Thyroid gland (tissue), 4 donors: ENCODE results near the gene TMEM183A. TPM values are rescaled to one million over a fixed set of nuclear protein-coding genes. Genes with fewer than 3 reads are reported as not detected.

Experiments
- DNase-seq, 2 donors: peaks; one replicate each; pipeline ENCODE4 v3.0.0-alpha.2; 2019
- H3K27ac ChIP-seq, 3 donors: fragments of 200-600 bp; sonication (generic); 1 replicate in 2 of 3; 2 replicates in 1 of 3; pipeline ENCODE4 v1.5.1; 2016 to 2019; ENCODE audit warnings: mild to moderate bottlenecking in 1 of 3, moderate library complexity in 1 of 3
- H3K27me3 ChIP-seq: fragments of 200-600 bp; sonication (generic); one replicate; pipeline ENCODE4 v1.5.1; 2019
- H3K36me3 ChIP-seq, 2 donors: fragments of 200-600 bp; sonication (generic); one replicate each; pipeline ENCODE4 v1.5.1; 2016 to 2019
- H3K4me1 ChIP-seq, 2 donors: fragments of 200-600 bp; sonication (generic); one replicate each; pipeline ENCODE4 v1.5.1; 2017 to 2019
- H3K4me3 ChIP-seq, 3 donors: fragments of 200-600 bp; sonication (generic); replicated peaks in 1 of 3; 1 replicate in 2 of 3; 2 replicates in 1 of 3; pipeline ENCODE4 v1.5.1; 2016; ENCODE audit warnings: mild to moderate bottlenecking in 1 of 3
- H3K9me3 ChIP-seq: fragments of 200-600 bp; sonication (generic); one replicate; pipeline ENCODE4 v1.5.1; 2017
- CTCF ChIP-seq, 6 experiments: fragments of 200-600 bp in 3 of 6; fragments of 450-650 bp in 3 of 6; sonication (generic) in 3 of 6; IDR thresholded peaks; one replicate each; pipeline ENCODE4 v1.5.1; 2016 to 2019; ENCODE audit warnings: antibody characterized with exemption in 6 of 6, mild to moderate bottlenecking in 2 of 6, inconsistent platforms in 1 of 6, moderate library complexity in 1 of 6
- POLR2A ChIP-seq, 2 donors: fragments of 450-650 bp; IDR thresholded peaks; one replicate each; pipeline ENCODE4 v1.6.1; 2017; ENCODE audit warnings: antibody characterized with exemption in 2 of 2, mild to moderate bottlenecking in 2 of 2, moderate library complexity in 1 of 2
- WGBS, 2 donors: methylation state at CpG; one replicate each; pipeline ENCODE4 v1.1.5; 2017; 5-methylcytosine and 5-hydroxymethylcytosine counted together
- intact Hi-C: fragments of 100-400 bp; cut with DNase I; formaldehyde crosslinking; loops from one replicate; pipeline ENCODE4 v1.15.1; 2023
- total RNA-seq, 4 donors: library from RNA; depleted of rRNA; stranded (reverse); fragments of >200 nt; gene quantifications; one replicate each; pipeline ENCODE4 v1.2.3, GENCODE V29; 2016

TMEM183A gene
- total RNA-seq, 4 donors from 2014 or later = 71.0 to 93.9 (median 84.2) TPM

- 7 to 12% methylated on average over 21 of the region's 21 CpGs for WGBS, 2 donors
- H3K27me3 ChIP-seq = no peaks in the 10 kb centered on the region
- H3K36me3 ChIP-seq = no peaks in the 10 kb centered on the region
- H3K9me3 ChIP-seq = no peaks in the 10 kb centered on the region
- no peak for TF ChIP-seq CTCF (IDR thresholded peaks at IDR 0.05)
- no peak for TF ChIP-seq POLR2A (IDR thresholded peaks at IDR 0.05)
- DNase-seq = no peak
- peak overlapping the region; percentile 8 to 89 (median 24) for H3K27ac ChIP-seq
- peak overlapping the region in 2 of 3 donors; percentile 56 to 71 for H3K4me3 ChIP-seq
- H3K4me1 ChIP-seq = peaks cover 8 to 11% of the 10 kb centered on the region in 2 donors
- intact Hi-C loops = loop anchor here (5.0 kb wide), 1 partner anchor 40 kb away; the partner anchor contains the start of gene TMEM183A
Observed at GRCh38 chr1:202967684-202968281, 39.4 kb upstream of the TMEM183A start.

GRCh38 chr1:202968351-202968750 is 38.8 kb upstream of the TMEM183A start:
- Histone ChIP-seq H3K27ac (peak overlapping the region in 1 of 3 donors; percentile 89), H3K36me3 (no peaks in the 10 kb centered on the region), H3K9me3 (no peaks in the 10 kb centered on the region), H3K27me3 (no peaks in the 10 kb centered on the region), H3K4me3 (no peak overlapping the region), H3K4me1 (peaks cover 8 to 11% of the 10 kb centered on the region in 2 donors)
- DNase-seq = no peak
- WGBS, 2 donors = 87 to 88% methylated on average over 3 of the region's 3 CpGs
- no peak for TF ChIP-seq CTCF (IDR thresholded peaks at IDR 0.05)
- TF ChIP-seq POLR2A (IDR thresholded peaks at IDR 0.05) = no peak
- intact Hi-C loops = loop anchor here (5.0 kb wide), 1 partner anchor 39 kb away; the partner anchor contains the start of gene TMEM183A

GRCh38 chr1:202968895-202969295 is 38.3 kb upstream of the TMEM183A start:
- Histone ChIP-seq H3K4me1 (peaks cover 8 to 11% of the 10 kb centered on the region in 2 donors), H3K27ac (no peak overlapping the region), H3K4me3 (no peak overlapping the region), H3K9me3 (no peaks in the 10 kb centered on the region), H3K27me3 (no peaks in the 10 kb centered on the region), H3K36me3 (no peaks in the 10 kb centered on the region)
- TF ChIP-seq CTCF (IDR thresholded peaks at IDR 0.05) (peak in 5 of 6 experiments; percentile 22 to 48 (median 40)), POLR2A (IDR thresholded peaks at IDR 0.05) (peak in 1 of 2 donors; percentile 9)
- WGBS, 2 donors = 46 to 47% methylated on average over 5 of the region's 5 CpGs
- DNase-seq = peak; percentile 14 to 21
- intact Hi-C loops = loop anchor here (5.0 kb wide), 1 partner anchor 38 kb away; the partner anchor contains the start of gene TMEM183A

DNA sequence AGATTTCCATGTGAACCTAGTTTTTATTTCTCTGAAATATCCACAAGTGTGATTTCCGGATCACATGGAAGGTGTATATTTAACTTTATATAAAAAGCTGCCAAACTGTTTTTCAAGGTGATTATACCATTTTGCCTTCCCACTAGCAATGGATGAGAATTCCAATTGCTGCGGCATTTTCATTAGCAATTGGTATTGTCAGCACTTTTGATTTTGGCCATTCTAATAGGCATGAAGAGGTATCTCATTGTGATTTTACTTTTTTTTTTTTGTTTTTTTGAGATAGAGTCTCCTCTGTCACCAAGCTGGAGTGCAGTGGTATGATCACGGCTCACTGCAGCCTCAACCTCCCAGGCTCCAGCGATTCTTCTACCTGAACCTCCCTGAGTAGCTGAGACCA is 35.1 kb upstream of the TMEM183A start:
- 65% methylated on average over 4 of the region's 4 CpGs for WGBS, 2 donors

More for the DNA sequence above, 35.1 kb upstream of the TMEM183A start:
- H3K27ac ChIP-seq = no peak overlapping the region
- H3K4me3 ChIP-seq = no peak overlapping the region
- peaks cover 0 to 7% of the 10 kb centered on the region in 2 donors for H3K4me1 ChIP-seq
- no peaks in the 10 kb centered on the region for H3K9me3 ChIP-seq
- no peak for DNase-seq
- no peaks in the 10 kb centered on the region for H3K27me3 ChIP-seq
- intact Hi-C loops = no loop called here
- no peaks in the 10 kb centered on the region for H3K36me3 ChIP-seq
- no peak for TF ChIP-seq CTCF (IDR thresholded peaks at IDR 0.05)
- TF ChIP-seq POLR2A (IDR thresholded peaks at IDR 0.05) = no peak
